ENCODE measurements around the gene AIP.

DNA sequence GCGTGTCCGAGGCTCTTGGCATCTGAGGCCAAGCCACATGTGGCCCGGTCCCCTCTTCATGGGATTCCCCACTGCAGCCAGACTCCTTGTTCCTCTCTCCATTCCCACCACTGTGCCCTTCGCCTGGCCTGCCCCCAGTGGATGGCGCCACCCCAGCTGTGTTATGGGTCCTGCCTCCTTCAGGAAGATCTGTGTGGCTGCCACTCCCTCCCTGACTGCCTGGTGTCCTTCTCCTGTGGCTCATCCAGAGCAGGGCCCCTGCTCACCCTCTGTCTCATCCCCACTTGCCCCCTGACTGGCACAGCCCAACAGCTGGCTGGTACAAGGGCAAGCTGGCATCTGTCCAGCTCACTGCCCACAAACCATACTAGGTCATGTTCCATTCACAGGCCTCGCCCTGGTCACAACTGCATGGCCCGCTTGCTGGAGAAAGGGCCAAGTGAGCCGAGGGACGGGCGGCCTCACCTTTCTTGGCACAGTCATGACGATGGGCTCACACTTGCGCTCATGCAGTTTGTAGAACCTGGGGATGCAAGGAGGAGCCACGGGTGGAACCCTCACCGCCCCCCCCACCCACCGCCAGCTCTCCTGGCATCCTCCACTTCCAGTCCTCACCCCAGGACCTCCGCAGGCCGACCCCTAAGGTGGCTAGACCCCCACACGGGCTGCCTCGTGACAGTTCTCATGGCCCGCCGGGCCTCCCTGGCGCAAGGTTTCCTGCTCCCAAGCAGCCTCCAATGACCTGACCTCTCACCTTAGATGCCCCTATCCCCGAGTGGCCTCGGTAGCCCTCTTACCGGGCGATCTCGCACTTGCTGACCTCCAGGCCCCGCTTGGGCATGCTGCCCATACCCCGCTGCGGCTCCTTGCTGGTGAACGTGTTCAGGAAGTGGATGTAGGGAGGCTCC, 43.3 kb upstream of the AIP start:
- TF ChIP-seq TCF7L2 (IDR thresholded peaks at IDR 0.05; ENCODE audit: low read depth, low read length): no peak
- TF ChIP-seq POLR2AphosphoS5 (IDR thresholded peaks at IDR 0.05; ENCODE audit: low read depth, low read length): no peak; the same call in 1 of the 2 replicates
- TF ChIP-seq, protein P1, sequence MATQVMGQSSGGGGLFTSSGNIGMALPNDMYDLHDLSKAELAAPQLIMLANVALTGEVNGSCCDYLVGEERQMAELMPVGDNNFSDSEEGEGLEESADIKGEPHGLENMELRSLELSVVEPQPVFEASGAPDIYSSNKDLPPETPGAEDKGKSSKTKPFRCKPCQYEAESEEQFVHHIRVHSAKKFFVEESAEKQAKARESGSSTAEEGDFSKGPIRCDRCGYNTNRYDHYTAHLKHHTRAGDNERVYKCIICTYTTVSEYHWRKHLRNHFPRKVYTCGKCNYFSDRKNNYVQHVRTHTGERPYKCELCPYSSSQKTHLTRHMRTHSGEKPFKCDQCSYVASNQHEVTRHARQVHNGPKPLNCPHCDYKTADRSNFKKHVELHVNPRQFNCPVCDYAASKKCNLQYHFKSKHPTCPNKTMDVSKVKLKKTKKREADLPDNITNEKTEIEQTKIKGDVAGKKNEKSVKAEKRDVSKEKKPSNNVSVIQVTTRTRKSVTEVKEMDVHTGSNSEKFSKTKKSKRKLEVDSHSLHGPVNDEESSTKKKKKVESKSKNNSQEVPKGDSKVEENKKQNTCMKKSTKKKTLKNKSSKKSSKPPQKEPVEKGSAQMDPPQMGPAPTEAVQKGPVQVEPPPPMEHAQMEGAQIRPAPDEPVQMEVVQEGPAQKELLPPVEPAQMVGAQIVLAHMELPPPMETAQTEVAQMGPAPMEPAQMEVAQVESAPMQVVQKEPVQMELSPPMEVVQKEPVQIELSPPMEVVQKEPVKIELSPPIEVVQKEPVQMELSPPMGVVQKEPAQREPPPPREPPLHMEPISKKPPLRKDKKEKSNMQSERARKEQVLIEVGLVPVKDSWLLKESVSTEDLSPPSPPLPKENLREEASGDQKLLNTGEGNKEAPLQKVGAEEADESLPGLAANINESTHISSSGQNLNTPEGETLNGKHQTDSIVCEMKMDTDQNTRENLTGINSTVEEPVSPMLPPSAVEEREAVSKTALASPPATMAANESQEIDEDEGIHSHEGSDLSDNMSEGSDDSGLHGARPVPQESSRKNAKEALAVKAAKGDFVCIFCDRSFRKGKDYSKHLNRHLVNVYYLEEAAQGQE (IDR thresholded peaks at IDR 0.05; ENCODE audit: insufficient read depth in 1 of 2, low read depth in 2 of 2, low read length in 1 of 2): peak in 1 of 2 experiments; percentile 34; a peak in 1 of 4 replicates
- TF ChIP-seq CTCF (IDR thresholded peaks at IDR 0.05): no peak; the same call in 1 of the 2 replicates
- no peak for TF ChIP-seq SIN3A (IDR thresholded peaks at IDR 0.05; ENCODE audit: borderline replicate concordance, insufficient read depth, low read depth, low read length)

All from Panc1 (cell line).